Neural progenitor cell (in vitro differentiated cells): ENCODE measurements around the gene TNRC6C.
"Not testable (repeated sequence)": the region's sequence is repeated elsewhere in the genome, so short reads cannot be mapped to it uniquely, and the experiment has no call there.

Experiments used
- EZH2 ChIP-seq: fragments of 200-600 bp; sonication (generic); IDR thresholded peaks from 2 replicates; pipeline ENCODE4 v1.6.1; 2017; ENCODE audit warnings: antibody characterized with exemption, mild to moderate bottlenecking, moderate library complexity
- EZH2phosphoT487 ChIP-seq: fragments of 200-600 bp; sonication (generic); IDR thresholded peaks from 2 replicates; pipeline ENCODE4 v1.6.1; 2017; ENCODE audit warnings: antibody characterized with exemption
- TF ChIP-seq, protein P1 (sequence below): fragments of 200-600 bp; sonication (generic); IDR thresholded peaks from 2 replicates; pipeline ENCODE4 v1.5.1; 2017; ENCODE audit warnings: antibody characterized with exemption, mild to moderate bottlenecking

DNA sequence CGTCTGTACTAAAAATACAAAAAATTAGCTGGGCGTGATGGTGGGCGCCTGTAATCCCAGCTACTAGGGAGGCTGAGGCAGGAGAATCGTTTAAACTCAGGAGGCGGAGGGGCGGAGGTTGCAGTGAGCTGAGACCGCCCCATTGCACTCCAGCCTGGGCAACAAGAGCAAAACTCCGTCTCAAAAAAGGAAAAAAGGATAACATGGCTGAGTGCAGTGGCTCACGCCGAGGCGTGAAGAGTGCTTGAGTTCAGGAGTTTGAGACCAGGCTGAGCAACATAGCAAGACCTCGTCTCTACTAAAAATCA, 181.3 kb downstream of the TNRC6C start:
- TF ChIP-seq, protein P1, sequence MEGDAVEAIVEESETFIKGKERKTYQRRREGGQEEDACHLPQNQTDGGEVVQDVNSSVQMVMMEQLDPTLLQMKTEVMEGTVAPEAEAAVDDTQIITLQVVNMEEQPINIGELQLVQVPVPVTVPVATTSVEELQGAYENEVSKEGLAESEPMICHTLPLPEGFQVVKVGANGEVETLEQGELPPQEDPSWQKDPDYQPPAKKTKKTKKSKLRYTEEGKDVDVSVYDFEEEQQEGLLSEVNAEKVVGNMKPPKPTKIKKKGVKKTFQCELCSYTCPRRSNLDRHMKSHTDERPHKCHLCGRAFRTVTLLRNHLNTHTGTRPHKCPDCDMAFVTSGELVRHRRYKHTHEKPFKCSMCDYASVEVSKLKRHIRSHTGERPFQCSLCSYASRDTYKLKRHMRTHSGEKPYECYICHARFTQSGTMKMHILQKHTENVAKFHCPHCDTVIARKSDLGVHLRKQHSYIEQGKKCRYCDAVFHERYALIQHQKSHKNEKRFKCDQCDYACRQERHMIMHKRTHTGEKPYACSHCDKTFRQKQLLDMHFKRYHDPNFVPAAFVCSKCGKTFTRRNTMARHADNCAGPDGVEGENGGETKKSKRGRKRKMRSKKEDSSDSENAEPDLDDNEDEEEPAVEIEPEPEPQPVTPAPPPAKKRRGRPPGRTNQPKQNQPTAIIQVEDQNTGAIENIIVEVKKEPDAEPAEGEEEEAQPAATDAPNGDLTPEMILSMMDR = not testable (repeated sequence)
- TF ChIP-seq EZH2phosphoT487, EZH2: not testable (repeated sequence)
